Measurements from ENCODE around the gene DNAJC12. TPM values are rescaled to one million over a fixed set of nuclear protein-coding genes. Genes with fewer than 3 reads are reported as not detected.

The DNAJC12 gene
- total RNA-seq, 1 donor from 2014 or later: 8.6 TPM

GRCh38 chr10:67772894-67773511, 65.0 kb downstream of the DNAJC12 start:
- peaks cover 19% of the 10 kb centered on the region for H3K4me1 Mint-ChIP-seq
- no peak for DNase-seq (ENCODE audit: low spot score in 2 of 2, unreplicated experiment in 2 of 2)
- no peaks in the 10 kb centered on the region for H3K27me3 Mint-ChIP-seq (ENCODE audit: low read depth)
- H3K27ac Mint-ChIP-seq: no peak overlapping the region
- no peaks in the 10 kb centered on the region for H3K9me3 Mint-ChIP-seq
- TF ChIP-seq, protein P1, sequence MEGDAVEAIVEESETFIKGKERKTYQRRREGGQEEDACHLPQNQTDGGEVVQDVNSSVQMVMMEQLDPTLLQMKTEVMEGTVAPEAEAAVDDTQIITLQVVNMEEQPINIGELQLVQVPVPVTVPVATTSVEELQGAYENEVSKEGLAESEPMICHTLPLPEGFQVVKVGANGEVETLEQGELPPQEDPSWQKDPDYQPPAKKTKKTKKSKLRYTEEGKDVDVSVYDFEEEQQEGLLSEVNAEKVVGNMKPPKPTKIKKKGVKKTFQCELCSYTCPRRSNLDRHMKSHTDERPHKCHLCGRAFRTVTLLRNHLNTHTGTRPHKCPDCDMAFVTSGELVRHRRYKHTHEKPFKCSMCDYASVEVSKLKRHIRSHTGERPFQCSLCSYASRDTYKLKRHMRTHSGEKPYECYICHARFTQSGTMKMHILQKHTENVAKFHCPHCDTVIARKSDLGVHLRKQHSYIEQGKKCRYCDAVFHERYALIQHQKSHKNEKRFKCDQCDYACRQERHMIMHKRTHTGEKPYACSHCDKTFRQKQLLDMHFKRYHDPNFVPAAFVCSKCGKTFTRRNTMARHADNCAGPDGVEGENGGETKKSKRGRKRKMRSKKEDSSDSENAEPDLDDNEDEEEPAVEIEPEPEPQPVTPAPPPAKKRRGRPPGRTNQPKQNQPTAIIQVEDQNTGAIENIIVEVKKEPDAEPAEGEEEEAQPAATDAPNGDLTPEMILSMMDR (IDR thresholded peaks at IDR 0.05; ENCODE audit: unreplicated experiment): no peak
- H3K36me3 Mint-ChIP-seq: no peaks in the 10 kb centered on the region
- H3K4me3 Mint-ChIP-seq: no peak overlapping the region

GRCh38 chr10:67772151-67772550, 65.8 kb downstream of the DNAJC12 start:
- Mint-ChIP-seq H3K27me3 (ENCODE audit: low read depth) (no peaks in the 10 kb centered on the region), H3K4me1 (peaks cover 19% of the 10 kb centered on the region)

GRCh38 chr10:67771200-67771599, 66.8 kb downstream of the DNAJC12 start:
- H3K4me3 Mint-ChIP-seq: no peak overlapping the region
- no peaks in the 10 kb centered on the region for H3K36me3 Mint-ChIP-seq
- H3K27me3 Mint-ChIP-seq (ENCODE audit: low read depth): no peaks in the 10 kb centered on the region
- no peak for DNase-seq (ENCODE audit: low spot score in 2 of 2, unreplicated experiment in 2 of 2)
- peaks cover 19% of the 10 kb centered on the region for H3K4me1 Mint-ChIP-seq
- TF ChIP-seq, protein P1 (IDR thresholded peaks at IDR 0.05; ENCODE audit: unreplicated experiment): no peak
- H3K9me3 Mint-ChIP-seq: no peaks in the 10 kb centered on the region
- no peak overlapping the region for H3K27ac Mint-ChIP-seq

More at GRCh38 chr10:67772151-67772550, 65.8 kb downstream of the DNAJC12 start:
- no peak for DNase-seq (ENCODE audit: low spot score in 2 of 2, unreplicated experiment in 2 of 2)
- Mint-ChIP-seq H3K36me3 (no peaks in the 10 kb centered on the region), H3K9me3 (no peaks in the 10 kb centered on the region), H3K4me3 (no peak overlapping the region), H3K27ac (no peak overlapping the region)
- TF ChIP-seq, protein P1 (IDR thresholded peaks at IDR 0.05; ENCODE audit: unreplicated experiment): no peak

DNA sequence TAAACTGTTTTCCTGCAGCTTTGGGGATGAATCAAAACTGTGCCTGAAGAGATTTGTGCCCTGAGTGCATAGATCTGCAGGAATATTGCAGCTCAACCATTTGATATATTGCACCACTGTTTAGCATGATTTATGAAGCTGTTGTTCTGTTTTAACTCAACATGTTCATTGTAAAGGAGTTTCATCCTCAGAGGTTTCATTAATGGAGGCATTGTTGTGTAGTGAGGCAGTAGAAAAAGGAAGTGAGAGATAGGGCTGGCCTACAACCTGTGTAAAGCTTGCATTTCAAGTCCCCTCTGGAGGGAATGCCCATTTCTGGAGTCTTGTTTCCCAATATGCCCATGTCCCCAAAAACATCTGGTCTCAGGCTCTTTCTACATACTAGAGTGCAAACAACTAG, 67.5 kb downstream of the DNAJC12 start:
- Mint-ChIP-seq H3K36me3 (no peaks in the 10 kb centered on the region), H3K27ac (no peak overlapping the region), H3K4me1 (peaks cover 19% of the 10 kb centered on the region), H3K9me3 (no peaks in the 10 kb centered on the region), H3K4me3 (no peak overlapping the region), H3K27me3 (ENCODE audit: low read depth) (no peaks in the 10 kb centered on the region)
- DNase-seq (ENCODE audit: low spot score in 2 of 2, unreplicated experiment in 2 of 2): no peak
- TF ChIP-seq, protein P1 (IDR thresholded peaks at IDR 0.05; ENCODE audit: unreplicated experiment): no peak

DNA sequence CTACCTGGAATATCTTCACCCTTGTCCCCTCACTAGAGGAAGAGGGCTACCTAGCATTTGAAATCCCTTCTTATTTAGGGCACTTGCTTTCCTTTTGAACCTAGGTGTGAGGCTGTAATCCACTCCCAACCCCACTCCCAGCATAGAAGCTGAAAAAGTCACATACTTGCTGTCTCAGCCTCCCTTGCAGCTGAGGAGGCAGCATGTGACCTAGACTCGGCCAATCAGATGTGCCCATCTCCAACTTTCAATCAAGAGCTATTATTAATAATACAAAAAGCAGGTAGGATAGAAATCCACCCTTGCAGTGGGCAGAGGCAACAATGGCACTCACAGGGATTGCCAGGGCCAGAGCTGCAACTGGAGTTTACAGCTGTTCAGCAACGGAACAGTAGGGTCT, 70.7 kb downstream of the DNAJC12 start:
- no peak overlapping the region for H3K4me3 Mint-ChIP-seq
- DNase-seq (ENCODE audit: low spot score in 2 of 2, unreplicated experiment in 2 of 2): no peak
- no peak overlapping the region for H3K27ac Mint-ChIP-seq
- H3K27me3 Mint-ChIP-seq (ENCODE audit: low read depth): peaks cover 2% of the 10 kb centered on the region
- no peaks in the 10 kb centered on the region for H3K9me3 Mint-ChIP-seq
- TF ChIP-seq, protein P1 (IDR thresholded peaks at IDR 0.05; ENCODE audit: unreplicated experiment): no peak
- peaks cover 30% of the 10 kb centered on the region for H3K4me1 Mint-ChIP-seq
- no peaks in the 10 kb centered on the region for H3K36me3 Mint-ChIP-seq

Data from mesothelial cell of epicardium (in vitro differentiated cells).